Glutamatergic neuron (in vitro differentiated cells): ENCODE measurements around the gene PTCD3. TPM values are rescaled to one million over a fixed set of nuclear protein-coding genes. Genes with fewer than 3 reads are reported as not detected.

Experiments used
- DNase-seq: peaks from one replicate; pipeline ENCODE4 v3.0.0; 2022
- H3K27ac Mint-ChIP-seq: one replicate; pipeline ENCODE4 v1.8.0; 2020; ENCODE audit warnings: mild to moderate bottlenecking, mixed read lengths, inconsistent platforms; ENCODE audit not compliant: unreplicated experiment
- H3K27me3 Mint-ChIP-seq: one replicate; pipeline ENCODE4 v1.8.0; 2020; ENCODE audit warnings: mild to moderate bottlenecking, moderate library complexity, mixed read lengths, inconsistent platforms; ENCODE audit not compliant: unreplicated experiment
- H3K36me3 Mint-ChIP-seq: one replicate; pipeline ENCODE4 v1.8.0; 2020; ENCODE audit warnings: mild to moderate bottlenecking, mixed read lengths, inconsistent platforms; ENCODE audit not compliant: unreplicated experiment
- H3K4me1 Mint-ChIP-seq: one replicate; pipeline ENCODE4 v1.8.0; 2020; ENCODE audit warnings: mild to moderate bottlenecking, low read depth, mixed read lengths, inconsistent platforms; ENCODE audit not compliant: unreplicated experiment
- H3K4me3 Mint-ChIP-seq: one replicate; pipeline ENCODE4 v1.8.0; 2020; ENCODE audit warnings: mild to moderate bottlenecking, mixed read lengths, inconsistent platforms; ENCODE audit not compliant: unreplicated experiment
- H3K9me3 Mint-ChIP-seq: one replicate; pipeline ENCODE4 v1.8.0; 2020; ENCODE audit warnings: mild to moderate bottlenecking, moderate library complexity, mixed read lengths, inconsistent platforms; ENCODE audit not compliant: unreplicated experiment
- CTCF ChIP-seq: fragments of 200-600 bp; sonication (generic); IDR thresholded peaks from one replicate; pipeline ENCODE4 v1.5.0; 2021; ENCODE audit not compliant: partially characterized antibody, unreplicated experiment
- total RNA-seq: library from RNA; stranded (reverse); fragmentation: NEBNext Ultra II Directional; extraction: Animal tissue kit (Norgen Biotek cat#: 25700); gene quantifications from one replicate; pipeline ENCODE4 v1.2.1, GENCODE V29; 2021; ENCODE audit not compliant: unreplicated experiment

Gene PTCD3
- total RNA-seq, 1 donor from 2014 or later = 104 TPM

GRCh38 chr2:86136141-86136540 is 30.1 kb downstream of the PTCD3 start:
- Mint-ChIP-seq H3K4me1 (no peaks in the 10 kb centered on the region), H3K9me3 (no peaks in the 10 kb centered on the region), H3K27ac (no peak overlapping the region), H3K27me3 (no peaks in the 10 kb centered on the region), H3K4me3 (no peak overlapping the region), H3K36me3 (no peaks in the 10 kb centered on the region)
- DNase-seq = no peak
- TF ChIP-seq CTCF = no peak

- Mint-ChIP-seq H3K9me3 (no peaks in the 10 kb centered on the region), H3K4me1 (no peaks in the 10 kb centered on the region), H3K27ac (no peak overlapping the region), H3K27me3 (peaks cover 1% of the 10 kb centered on the region), H3K4me3 (no peak overlapping the region), H3K36me3 (no peaks in the 10 kb centered on the region)
- TF ChIP-seq CTCF = no peak
- no peak for DNase-seq
Measured at GRCh38 chr2:86138736-86139625, 32.9 kb downstream of the PTCD3 start.

GRCh38 chr2:86139981-86140380 is 33.9 kb downstream of the PTCD3 start:
- Mint-ChIP-seq H3K27ac (no peak overlapping the region), H3K27me3 (peaks cover 1% of the 10 kb centered on the region), H3K9me3 (no peaks in the 10 kb centered on the region), H3K4me3 (no peak overlapping the region), H3K36me3 (peaks cover 3% of the 10 kb centered on the region), H3K4me1 (no peaks in the 10 kb centered on the region)
- no peak for DNase-seq
- no peak for TF ChIP-seq CTCF

GRCh38 chr2:86140969-86141392 is 34.9 kb downstream of the PTCD3 start:
- no peaks in the 10 kb centered on the region for H3K4me1 Mint-ChIP-seq
- TF ChIP-seq CTCF = no peak
- H3K9me3 Mint-ChIP-seq = no peaks in the 10 kb centered on the region
- H3K4me3 Mint-ChIP-seq = no peak overlapping the region
- peaks cover 4% of the 10 kb centered on the region for H3K36me3 Mint-ChIP-seq
- H3K27ac Mint-ChIP-seq = no peak overlapping the region
- peaks cover 1% of the 10 kb centered on the region for H3K27me3 Mint-ChIP-seq
- DNase-seq = no peak
